ENCODE results near the gene GART. TPM values are rescaled to one million over a fixed set of nuclear protein-coding genes. Genes with fewer than 3 reads are reported as not detected.
A peak's percentile ranks its signal among the peaks of the same experiment; 100 is the strongest.

The GART gene
- total RNA-seq, 2 donors from 2014 or later: 52.7 to 100 TPM

DNA sequence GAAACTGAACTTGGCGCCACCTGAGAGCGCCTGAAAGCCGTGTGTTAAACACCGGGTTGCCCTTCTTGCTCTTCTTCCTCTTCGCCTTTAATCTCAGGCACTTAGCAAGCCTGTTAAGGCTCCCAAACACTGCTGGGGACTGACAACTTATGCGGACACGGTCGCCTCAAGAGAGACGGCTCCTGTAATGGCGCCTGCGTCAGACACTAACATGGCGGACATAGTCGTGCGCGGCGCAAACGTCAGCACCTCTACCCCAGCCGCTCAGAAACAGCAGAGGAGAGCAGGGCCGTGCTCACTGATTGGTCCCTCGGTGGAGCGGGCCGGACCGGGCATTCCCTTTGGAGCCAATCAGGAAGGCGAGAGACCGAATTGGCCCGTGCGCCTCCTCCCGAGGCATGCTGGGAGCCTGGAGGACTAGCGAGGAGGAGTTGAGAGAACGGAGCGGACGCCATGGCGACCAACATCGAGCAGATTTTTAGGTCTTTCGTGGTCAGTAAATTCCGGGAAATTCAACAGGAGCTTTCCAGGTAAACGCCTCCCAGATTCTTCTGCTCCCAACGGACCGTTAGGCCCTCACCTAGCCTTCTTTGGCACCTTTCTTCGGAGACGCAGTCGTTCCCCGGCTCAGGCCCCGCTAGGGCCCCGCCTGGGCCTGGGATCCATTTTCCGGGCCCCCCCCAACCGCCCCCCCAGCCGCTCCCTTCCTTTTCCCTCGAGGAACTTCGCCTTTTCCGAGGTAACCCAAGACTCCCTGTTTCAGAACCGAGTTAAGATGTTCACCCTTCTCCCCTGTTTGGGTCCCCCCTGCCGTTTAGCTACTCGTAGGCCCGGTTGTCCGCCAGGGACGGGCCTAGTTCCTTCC, 955 bp upstream of the GART start, which contains the start of gene SON:
Gene SON (plus strand): TSS at position 399 of the 865 bp plus-strand sequence. CDS start 55 bp downstream, at position 454.
- H3K4me1 ChIP-seq: peaks cover 10% of the 10 kb centered on the region
- no peaks in the 10 kb centered on the region for H3K36me3 ChIP-seq
- no peaks in the 10 kb centered on the region for H3K9me3 ChIP-seq
- no peaks in the 10 kb centered on the region for H3K27me3 ChIP-seq
- intact Hi-C loops (cut with DNase I): loop anchor here (5.0 kb wide), 2 partner anchors 44 to 61 kb away; partner anchors contain the start of gene DONSON
- DNase-seq: peak; percentile 99
- peak within 1 kb of the TSS; percentile 93 to 99 for H3K9ac ChIP-seq (ENCODE audit: low read depth in 2 of 2, low read length in 2 of 2)
- peak within 1 kb of the TSS; percentile 99 for H3K27ac ChIP-seq
- peak within 1 kb of the TSS; percentile 59 for H3K4me3 ChIP-seq
- TF ChIP-seq, protein P1, sequence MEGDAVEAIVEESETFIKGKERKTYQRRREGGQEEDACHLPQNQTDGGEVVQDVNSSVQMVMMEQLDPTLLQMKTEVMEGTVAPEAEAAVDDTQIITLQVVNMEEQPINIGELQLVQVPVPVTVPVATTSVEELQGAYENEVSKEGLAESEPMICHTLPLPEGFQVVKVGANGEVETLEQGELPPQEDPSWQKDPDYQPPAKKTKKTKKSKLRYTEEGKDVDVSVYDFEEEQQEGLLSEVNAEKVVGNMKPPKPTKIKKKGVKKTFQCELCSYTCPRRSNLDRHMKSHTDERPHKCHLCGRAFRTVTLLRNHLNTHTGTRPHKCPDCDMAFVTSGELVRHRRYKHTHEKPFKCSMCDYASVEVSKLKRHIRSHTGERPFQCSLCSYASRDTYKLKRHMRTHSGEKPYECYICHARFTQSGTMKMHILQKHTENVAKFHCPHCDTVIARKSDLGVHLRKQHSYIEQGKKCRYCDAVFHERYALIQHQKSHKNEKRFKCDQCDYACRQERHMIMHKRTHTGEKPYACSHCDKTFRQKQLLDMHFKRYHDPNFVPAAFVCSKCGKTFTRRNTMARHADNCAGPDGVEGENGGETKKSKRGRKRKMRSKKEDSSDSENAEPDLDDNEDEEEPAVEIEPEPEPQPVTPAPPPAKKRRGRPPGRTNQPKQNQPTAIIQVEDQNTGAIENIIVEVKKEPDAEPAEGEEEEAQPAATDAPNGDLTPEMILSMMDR (IDR thresholded peaks at IDR 0.05): no peak

DNA sequence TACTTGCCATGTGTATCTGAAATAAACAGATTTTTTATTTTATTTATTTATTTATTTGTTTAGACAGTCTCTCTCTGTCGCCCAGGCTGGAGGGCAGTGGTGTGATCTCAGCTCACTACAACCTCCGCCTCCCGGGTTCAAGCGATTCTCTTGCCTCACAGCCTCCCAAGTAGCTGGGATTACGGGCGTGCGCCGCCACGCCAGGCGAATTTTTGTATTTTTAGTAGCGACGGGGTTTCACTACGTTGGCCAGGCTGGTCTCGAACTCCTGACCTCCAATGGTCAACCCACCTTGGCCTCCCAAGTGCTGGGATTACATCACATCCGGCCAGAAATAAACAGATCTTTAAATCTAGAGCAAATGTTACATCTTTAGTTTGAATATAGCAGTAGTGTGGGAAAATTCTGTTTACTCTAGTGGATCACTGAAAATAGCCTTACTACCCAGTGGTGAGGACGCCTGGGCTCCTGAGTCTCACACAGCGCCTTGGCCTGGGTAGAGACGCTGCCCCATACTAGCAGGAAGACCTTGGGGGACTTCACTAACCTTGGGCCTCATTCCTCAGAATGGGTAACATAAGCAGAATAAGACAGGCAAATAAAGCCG, 709 bp downstream of the GART start:
- peak overlapping the region; percentile 99 for H3K27ac ChIP-seq
- H3K4me3 ChIP-seq: peak overlapping the region; percentile 59
- peaks cover 10% of the 10 kb centered on the region for H3K4me1 ChIP-seq
- peak; percentile 31 for DNase-seq
- no peaks in the 10 kb centered on the region for H3K27me3 ChIP-seq
- intact Hi-C loops (cut with DNase I): loop anchor here (5.0 kb wide), 2 partner anchors 46 to 59 kb away; partner anchors contain the start of gene DONSON
- no peaks in the 10 kb centered on the region for H3K9me3 ChIP-seq
- no peaks in the 10 kb centered on the region for H3K36me3 ChIP-seq
- H3K9ac ChIP-seq (ENCODE audit: low read depth in 2 of 2, low read length in 2 of 2): peak overlapping the region; percentile 93 to 99
- TF ChIP-seq, protein P1 (IDR thresholded peaks at IDR 0.05): no peak

DNA sequence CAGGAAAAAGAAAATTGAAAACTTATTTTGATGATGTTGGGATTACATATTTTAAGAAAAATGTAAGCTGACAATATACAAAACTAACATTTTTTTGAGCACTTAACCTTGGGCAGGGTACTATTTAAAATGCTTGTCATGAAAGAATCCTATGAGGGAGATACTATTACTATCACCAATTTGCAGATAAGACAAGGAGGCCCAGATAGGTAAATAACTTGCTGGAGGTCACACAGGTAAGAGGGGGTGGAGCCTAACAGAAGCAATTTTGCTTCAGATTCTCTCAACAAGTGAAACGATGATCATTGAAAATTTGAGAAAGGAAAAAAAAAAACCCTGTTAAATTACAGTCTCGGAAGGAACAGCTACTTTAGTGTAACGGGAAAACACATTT, 1.2 kb downstream of the GART start:
- peak overlapping the region; percentile 59 for H3K4me3 ChIP-seq
- TF ChIP-seq, protein P1 (IDR thresholded peaks at IDR 0.05): no peak
- no peak for DNase-seq
- H3K9me3 ChIP-seq: no peaks in the 10 kb centered on the region
- peaks cover 10% of the 10 kb centered on the region for H3K4me1 ChIP-seq
- intact Hi-C loops (cut with DNase I): loop anchor here (5.0 kb wide), 2 partner anchors 47 to 58 kb away; partner anchors contain the start of gene DONSON
- no peaks in the 10 kb centered on the region for H3K27me3 ChIP-seq
- no peaks in the 10 kb centered on the region for H3K36me3 ChIP-seq
- peak overlapping the region; percentile 99 for H3K27ac ChIP-seq
- no peak overlapping the region for H3K9ac ChIP-seq (ENCODE audit: low read depth in 2 of 2, low read length in 2 of 2)

DNA sequence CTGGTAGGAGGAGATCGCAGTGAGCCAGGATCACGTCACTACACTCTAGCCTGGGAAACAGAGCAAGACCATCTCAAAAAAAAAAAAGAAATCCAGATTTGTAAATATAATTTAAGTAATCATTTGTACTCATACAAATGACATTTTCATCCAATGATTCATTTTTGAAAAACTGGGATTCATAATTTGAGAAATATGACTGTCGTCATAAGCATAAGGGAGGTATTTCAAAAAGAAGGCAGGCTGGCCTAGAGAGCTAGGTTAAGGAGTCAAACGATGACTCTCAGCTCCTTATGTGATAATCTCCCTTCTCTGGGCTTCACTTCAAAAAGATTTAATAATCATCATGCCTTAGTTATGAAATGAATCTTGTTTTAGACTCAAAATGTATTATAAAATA, 2.3 kb downstream of the GART start:
- Histone ChIP-seq H3K9me3 (no peaks in the 10 kb centered on the region), H3K9ac (ENCODE audit: low read depth in 2 of 2, low read length in 2 of 2) (no peak overlapping the region), H3K27me3 (no peaks in the 10 kb centered on the region), H3K4me3 (no peak overlapping the region), H3K27ac (no peak overlapping the region), H3K4me1 (peaks cover 3% of the 10 kb centered on the region), H3K36me3 (no peaks in the 10 kb centered on the region)
- intact Hi-C loops (cut with DNase I): loop anchor here (5.0 kb wide), 2 partner anchors 48 to 57 kb away; partner anchors contain the start of gene DONSON
- TF ChIP-seq, protein P1 (IDR thresholded peaks at IDR 0.05): no peak
- no peak for DNase-seq

DNA sequence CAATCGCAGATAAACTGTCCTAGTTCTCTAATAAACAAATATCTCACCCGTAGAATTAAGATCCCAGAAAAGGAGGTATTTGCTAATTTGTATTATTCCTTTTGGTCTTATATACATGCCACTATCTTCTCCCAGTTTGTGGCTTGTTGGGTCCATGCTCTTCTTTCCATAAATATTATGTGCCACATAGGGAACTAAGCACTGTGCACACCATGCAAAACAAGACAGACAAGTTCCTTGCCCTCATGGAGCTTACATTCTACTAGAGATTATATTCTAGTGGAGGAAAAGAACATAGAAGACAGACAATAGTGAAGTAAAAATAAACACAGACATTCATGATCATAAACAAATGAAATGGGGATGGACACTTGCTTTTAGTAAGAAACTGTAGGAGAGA, 4.7 kb downstream of the GART start:
- H3K27ac ChIP-seq: no peak overlapping the region
- TF ChIP-seq, protein P1 (IDR thresholded peaks at IDR 0.05): no peak
- H3K9ac ChIP-seq (ENCODE audit: low read depth in 2 of 2, low read length in 2 of 2): no peak overlapping the region
- H3K36me3 ChIP-seq: no peaks in the 10 kb centered on the region
- DNase-seq: no peak
- no peaks in the 10 kb centered on the region for H3K27me3 ChIP-seq
- peaks cover 3% of the 10 kb centered on the region for H3K4me1 ChIP-seq
- H3K9me3 ChIP-seq: no peaks in the 10 kb centered on the region
- no peak overlapping the region for H3K4me3 ChIP-seq
- intact Hi-C loops (cut with DNase I): no loop called here
